ENCODE measurements around the gene MARCO.

Gene MARCO

GRCh38 chr2:119005051-119005450 is 63.1 kb downstream of the MARCO start:
- no peak overlapping the region for H3K27ac ChIP-seq (ENCODE audit: low read length)
- H3K4me3 ChIP-seq (ENCODE audit: low read length): no peak overlapping the region
- H3K9me3 ChIP-seq (ENCODE audit: control insufficient read depth, insufficient read depth, low read length): peaks cover 1% of the 10 kb centered on the region; the same call in 1 of the 2 replicates
- H3K36me3 ChIP-seq (ENCODE audit: control insufficient read depth, insufficient read depth, low read length): no peaks in the 10 kb centered on the region
- whole genome bisulfite sequencing (ENCODE audit: insufficient coverage, insufficient read length): no CpG with 5 or more reads among the region's 5 CpGs
- no peaks in the 10 kb centered on the region for H3K27me3 ChIP-seq (ENCODE audit: control insufficient read depth, insufficient read depth, low read length)
- no peaks in the 10 kb centered on the region for H3K4me1 ChIP-seq (ENCODE audit: control insufficient read depth, insufficient read depth, low read length)
- no peak for DNase-seq (ENCODE audit: low read depth, low spot score)

GRCh38 chr2:119005555-119005954 is 63.6 kb downstream of the MARCO start:
- Histone ChIP-seq H3K27ac (ENCODE audit: low read length) (no peak overlapping the region), H3K4me1 (ENCODE audit: control insufficient read depth, insufficient read depth, low read length) (no peaks in the 10 kb centered on the region), H3K9me3 (ENCODE audit: control insufficient read depth, insufficient read depth, low read length) (peaks cover 1% of the 10 kb centered on the region; the same call in 1 of the 2 replicates), H3K4me3 (ENCODE audit: low read length) (no peak overlapping the region), H3K27me3 (ENCODE audit: control insufficient read depth, insufficient read depth, low read length) (no peaks in the 10 kb centered on the region), H3K36me3 (ENCODE audit: control insufficient read depth, insufficient read depth, low read length) (no peaks in the 10 kb centered on the region)
- no CpG with 5 or more reads among the region's 6 CpGs for WGBS (ENCODE audit: insufficient coverage, insufficient read length)
- no peak for DNase-seq (ENCODE audit: low read depth, low spot score)

- H3K4me1 ChIP-seq (ENCODE audit: control insufficient read depth, insufficient read depth, low read length): no peaks in the 10 kb centered on the region; the same call in 1 of the 2 replicates
- no peaks in the 10 kb centered on the region for H3K27me3 ChIP-seq (ENCODE audit: control insufficient read depth, insufficient read depth, low read length)
- H3K36me3 ChIP-seq (ENCODE audit: control insufficient read depth, insufficient read depth, low read length): no peaks in the 10 kb centered on the region
- peaks cover 1% of the 10 kb centered on the region; the same call in 1 of the 2 replicates for H3K9me3 ChIP-seq (ENCODE audit: control insufficient read depth, insufficient read depth, low read length)
- H3K4me3 ChIP-seq (ENCODE audit: low read length): no peak overlapping the region
- WGBS (ENCODE audit: insufficient coverage, insufficient read length): no CpG with 5 or more reads among the region's 7 CpGs
- H3K27ac ChIP-seq (ENCODE audit: low read length): no peak overlapping the region
- DNase-seq (ENCODE audit: low read depth, low spot score): no peak
Measured at GRCh38 chr2:119006441-119006840, 64.4 kb downstream of the MARCO start.

GRCh38 chr2:119008108-119008507 is 66.1 kb downstream of the MARCO start:
- H3K4me1 ChIP-seq (ENCODE audit: control insufficient read depth, insufficient read depth, low read length): no peaks in the 10 kb centered on the region; the same call in 1 of the 2 replicates
- peak; percentile 18 for DNase-seq (ENCODE audit: low read depth, low spot score)
- no peaks in the 10 kb centered on the region; the same call in 1 of the 2 replicates for H3K27me3 ChIP-seq (ENCODE audit: control insufficient read depth, insufficient read depth, low read length)
- H3K9me3 ChIP-seq (ENCODE audit: control insufficient read depth, insufficient read depth, low read length): peaks cover 1% of the 10 kb centered on the region; the same call in 1 of the 2 replicates
- H3K27ac ChIP-seq (ENCODE audit: low read length): no peak overlapping the region
- H3K36me3 ChIP-seq (ENCODE audit: control insufficient read depth, insufficient read depth, low read length): no peaks in the 10 kb centered on the region
- no CpG with 5 or more reads among the region's 2 CpGs for WGBS (ENCODE audit: insufficient coverage, insufficient read length)
- H3K4me3 ChIP-seq (ENCODE audit: low read length): no peak overlapping the region

- no peaks in the 10 kb centered on the region for H3K36me3 ChIP-seq (ENCODE audit: control insufficient read depth, insufficient read depth, low read length)
- no peaks in the 10 kb centered on the region; the same call in 1 of the 2 replicates for H3K27me3 ChIP-seq (ENCODE audit: control insufficient read depth, insufficient read depth, low read length)
- no peak overlapping the region for H3K4me3 ChIP-seq (ENCODE audit: low read length)
- DNase-seq (ENCODE audit: low read depth, low spot score): no peak
- no peaks in the 10 kb centered on the region; the same call in 1 of the 2 replicates for H3K4me1 ChIP-seq (ENCODE audit: control insufficient read depth, insufficient read depth, low read length)
- H3K27ac ChIP-seq (ENCODE audit: low read length): no peak overlapping the region
- peaks cover 1% of the 10 kb centered on the region; the same call in 1 of the 2 replicates for H3K9me3 ChIP-seq (ENCODE audit: control insufficient read depth, insufficient read depth, low read length)
- WGBS (ENCODE audit: insufficient coverage, insufficient read length): no CpG with 5 or more reads among the region's 3 CpGs
Measured at GRCh38 chr2:119009110-119009509, 67.1 kb downstream of the MARCO start.

- WGBS (ENCODE audit: insufficient coverage, insufficient read length): no CpG with 5 or more reads among the region's 9 CpGs
- H3K36me3 ChIP-seq (ENCODE audit: control insufficient read depth, insufficient read depth, low read length): no peaks in the 10 kb centered on the region
- H3K4me1 ChIP-seq (ENCODE audit: control insufficient read depth, insufficient read depth, low read length): no peaks in the 10 kb centered on the region; the same call in 1 of the 2 replicates
- no peaks in the 10 kb centered on the region; the same call in 1 of the 2 replicates for H3K27me3 ChIP-seq (ENCODE audit: control insufficient read depth, insufficient read depth, low read length)
- H3K27ac ChIP-seq (ENCODE audit: low read length): no peak overlapping the region
- H3K9me3 ChIP-seq (ENCODE audit: control insufficient read depth, insufficient read depth, low read length): no peaks in the 10 kb centered on the region
- DNase-seq (ENCODE audit: low read depth, low spot score): no peak
- no peak overlapping the region for H3K4me3 ChIP-seq (ENCODE audit: low read length)
Measured at GRCh38 chr2:119010336-119010735, 68.3 kb downstream of the MARCO start.

- DNase-seq (ENCODE audit: low read depth, low spot score): peak; percentile 25
- Histone ChIP-seq H3K4me1 (ENCODE audit: control insufficient read depth, insufficient read depth, low read length) (no peaks in the 10 kb centered on the region; the same call in 1 of the 2 replicates), H3K27ac (ENCODE audit: low read length) (no peak overlapping the region), H3K9me3 (ENCODE audit: control insufficient read depth, insufficient read depth, low read length) (no peaks in the 10 kb centered on the region), H3K4me3 (ENCODE audit: low read length) (no peak overlapping the region), H3K27me3 (ENCODE audit: control insufficient read depth, insufficient read depth, low read length) (no peaks in the 10 kb centered on the region; the same call in 1 of the 2 replicates), H3K36me3 (ENCODE audit: control insufficient read depth, insufficient read depth, low read length) (no peaks in the 10 kb centered on the region)
- no CpG with 5 or more reads among the region's 38 CpGs for WGBS (ENCODE audit: insufficient coverage, insufficient read length)
Measured at GRCh38 chr2:119011162-119011909, 69.3 kb downstream of the MARCO start.

- Histone ChIP-seq H3K9me3 (ENCODE audit: control insufficient read depth, insufficient read depth, low read length) (no peaks in the 10 kb centered on the region), H3K4me1 (ENCODE audit: control insufficient read depth, insufficient read depth, low read length) (no peaks in the 10 kb centered on the region; the same call in 1 of the 2 replicates), H3K27me3 (ENCODE audit: control insufficient read depth, insufficient read depth, low read length) (no peaks in the 10 kb centered on the region; the same call in 1 of the 2 replicates), H3K4me3 (ENCODE audit: low read length) (no peak overlapping the region), H3K36me3 (ENCODE audit: control insufficient read depth, insufficient read depth, low read length) (no peaks in the 10 kb centered on the region), H3K27ac (ENCODE audit: low read length) (no peak overlapping the region)
- DNase-seq (ENCODE audit: low read depth, low spot score): no peak
- no CpG with 5 or more reads among the region's 5 CpGs for WGBS (ENCODE audit: insufficient coverage, insufficient read length)
Measured at GRCh38 chr2:119011910-119012209, 69.9 kb downstream of the MARCO start.

- H3K4me1 ChIP-seq (ENCODE audit: control insufficient read depth, insufficient read depth, low read length): no peaks in the 10 kb centered on the region; the same call in 1 of the 2 replicates
- H3K27ac ChIP-seq (ENCODE audit: low read length): no peak overlapping the region
- no peaks in the 10 kb centered on the region for H3K36me3 ChIP-seq (ENCODE audit: control insufficient read depth, insufficient read depth, low read length)
- H3K27me3 ChIP-seq (ENCODE audit: control insufficient read depth, insufficient read depth, low read length): no peaks in the 10 kb centered on the region; the same call in 1 of the 2 replicates
- DNase-seq (ENCODE audit: low read depth, low spot score): no peak
- no peaks in the 10 kb centered on the region for H3K9me3 ChIP-seq (ENCODE audit: control insufficient read depth, insufficient read depth, low read length)
- no peak overlapping the region for H3K4me3 ChIP-seq (ENCODE audit: low read length)
- WGBS (ENCODE audit: insufficient coverage, insufficient read length): no CpG with 5 or more reads among the region's 11 CpGs
Measured at GRCh38 chr2:119012345-119013301, 70.6 kb downstream of the MARCO start.

GRCh38 chr2:119013671-119014070 is 71.7 kb downstream of the MARCO start:
- no peak overlapping the region for H3K27ac ChIP-seq (ENCODE audit: low read length)
- no peak overlapping the region for H3K4me3 ChIP-seq (ENCODE audit: low read length)
- no peaks in the 10 kb centered on the region; the same call in 1 of the 2 replicates for H3K4me1 ChIP-seq (ENCODE audit: control insufficient read depth, insufficient read depth, low read length)
- H3K36me3 ChIP-seq (ENCODE audit: control insufficient read depth, insufficient read depth, low read length): no peaks in the 10 kb centered on the region
- no peaks in the 10 kb centered on the region for H3K9me3 ChIP-seq (ENCODE audit: control insufficient read depth, insufficient read depth, low read length)
- WGBS (ENCODE audit: insufficient coverage, insufficient read length): no CpG with 5 or more reads among the region's 4 CpGs
- H3K27me3 ChIP-seq (ENCODE audit: control insufficient read depth, insufficient read depth, low read length): no peaks in the 10 kb centered on the region; the same call in 1 of the 2 replicates
- no peak for DNase-seq (ENCODE audit: low read depth, low spot score)

Data from iPS DF 6.9 (cell line).